GM18868 (cell line): ENCODE data around the gene DRD1.

Experiments used
- ATAC-seq: cut with Tn5 transposase; IDR thresholded peaks from one replicate; pipeline ENCODE4 v1.9.1; 2021; ENCODE audit warnings: mild to moderate bottlenecking, moderate library complexity; ENCODE audit not compliant: unreplicated experiment

DRD1 gene

GRCh38 chr5:175444060-175444904, at the start of gene DRD1:
Gene DRD1, minus strand, starts transcription at chr5:175444182. Its CDS starts 1,083 bp downstream, at chr5:175443099.
- peak; percentile 70 for ATAC-seq

- ATAC-seq, result no peak
Observed at GRCh38 chr5:175493726-175494125, 49.7 kb upstream of the DRD1 start.

GRCh38 chr5:175493260-175493659, 49.3 kb upstream of the DRD1 start:
- no peak for ATAC-seq

- ATAC-seq, result no peak
Observed at GRCh38 chr5:175491223-175491622, 47.2 kb upstream of the DRD1 start.

GRCh38 chr5:175489693-175490443, 45.9 kb upstream of the DRD1 start:
- ATAC-seq, result peak; percentile 52

GRCh38 chr5:175487514-175488222, 43.7 kb upstream of the DRD1 start:
- ATAC-seq, result no peak

- ATAC-seq, result no peak
Observed at GRCh38 chr5:175485631-175486030, 41.6 kb upstream of the DRD1 start.

GRCh38 chr5:175484829-175485228, 40.8 kb upstream of the DRD1 start:
- ATAC-seq, result no peak

GRCh38 chr5:175484322-175484721, 40.3 kb upstream of the DRD1 start:
- ATAC-seq, result no peak

GRCh38 chr5:175483337-175483736, 39.4 kb upstream of the DRD1 start:
- no peak for ATAC-seq

- ATAC-seq, result peak; percentile 3
Observed at GRCh38 chr5:175479125-175479881, 35.3 kb upstream of the DRD1 start.

GRCh38 chr5:175478384-175479124, 34.6 kb upstream of the DRD1 start, which contains the start of gene SFXN1:
Gene SFXN1, plus strand, starts transcription at chr5:175478560. Its CDS starts 13,544 bp downstream, at chr5:175492104.
- ATAC-seq, result peak; percentile 87

GRCh38 chr5:175478008-175478383, 34.0 kb upstream of the DRD1 start:
- no peak for ATAC-seq

GRCh38 chr5:175477440-175477839, 33.5 kb upstream of the DRD1 start:
- ATAC-seq, result no peak

GRCh38 chr5:175475248-175475647, 31.3 kb upstream of the DRD1 start:
- ATAC-seq, result no peak

GRCh38 chr5:175472378-175472777, 28.4 kb upstream of the DRD1 start:
- no peak for ATAC-seq

GRCh38 chr5:175471628-175472027, 27.6 kb upstream of the DRD1 start:
- no peak for ATAC-seq

GRCh38 chr5:175471196-175471595, 27.2 kb upstream of the DRD1 start:
- no peak for ATAC-seq

GRCh38 chr5:175470781-175471180, 26.8 kb upstream of the DRD1 start:
- no peak for ATAC-seq

- ATAC-seq, result no peak
Observed at GRCh38 chr5:175469916-175470315, 25.9 kb upstream of the DRD1 start.
